DOHH2 (cell line): Measurements from ENCODE around the gene DEPDC1.

Experiments
- H3F3A ChIP-seq: fragments of 200-600 bp; sonication (generic), shearing (Covaris generic); 2 replicates; pipeline ENCODE4 v1.6.0; 2016; ENCODE audit warnings: antibody characterized with exemption, mild to moderate bottlenecking; ENCODE audit not compliant: control insufficient read depth, insufficient read depth
- H3K27ac ChIP-seq: fragments of 200-600 bp; sonication (generic); 2 replicates; pipeline ENCODE4 v1.5.1; 2014; ENCODE audit warnings: low read depth, mild to moderate bottlenecking, low read length, moderate library complexity
- H3K27me3 ChIP-seq: fragments of 200-600 bp; sonication (generic); 2 replicates; pipeline ENCODE4 v1.6.1; 2014; ENCODE audit warnings: mild to moderate bottlenecking, low read length, mixed read lengths; ENCODE audit not compliant: control insufficient read depth
- H3K36me3 ChIP-seq: fragments of 200-600 bp; sonication (generic); 2 replicates; pipeline ENCODE4 v1.6.1; 2014; ENCODE audit warnings: mild to moderate bottlenecking, low read length, moderate library complexity, mixed read lengths; ENCODE audit not compliant: control insufficient read depth
- H3K4me1 ChIP-seq: fragments of 200-600 bp; sonication (generic); 2 replicates; pipeline ENCODE4 v1.6.1; 2014; ENCODE audit warnings: mild to moderate bottlenecking, low read length, mixed read lengths; ENCODE audit not compliant: control insufficient read depth
- H3K4me2 ChIP-seq: fragments of 200-600 bp; sonication (generic); 2 replicates; pipeline ENCODE4 v1.6.0; 2014; ENCODE audit warnings: mild to moderate bottlenecking, low read length, moderate library complexity
- H3K4me3 ChIP-seq: fragments of 200-600 bp; sonication (generic); 2 replicates; pipeline ENCODE4 v1.5.1; 2014; ENCODE audit warnings: mild to moderate bottlenecking, low read length, mixed read lengths
- H3K79me2 ChIP-seq: fragments of 200-600 bp; sonication (generic); 2 replicates; pipeline ENCODE4 v1.6.1; 2014; ENCODE audit warnings: mild to moderate bottlenecking, low read length, mixed read lengths; ENCODE audit not compliant: control insufficient read depth
- H3K9me2 ChIP-seq: fragments of 200-600 bp; sonication (generic); replicated peaks from 2 replicates; pipeline ENCODE4 v1.6.1; 2014; ENCODE audit warnings: mild to moderate bottlenecking, low read length, mixed read lengths; ENCODE audit not compliant: control insufficient read depth
- H3K9me3 ChIP-seq: fragments of 200-600 bp; sonication (generic); 2 replicates; pipeline ENCODE4 v1.6.1; 2014; ENCODE audit warnings: antibody characterized with exemption, low read length, mixed read lengths; ENCODE audit not compliant: control insufficient read depth, insufficient read depth
- H4K20me1 ChIP-seq: fragments of 200-600 bp; sonication (generic); 2 replicates; pipeline ENCODE4 v1.6.0; 2014; ENCODE audit warnings: low read depth, mild to moderate bottlenecking, antibody characterized with exemption, low read length, moderate library complexity; ENCODE audit not compliant: control insufficient read depth, insufficient read depth
- EZH2phosphoT487 ChIP-seq: fragments of 200-600 bp; sonication (generic); IDR thresholded peaks from 2 replicates; pipeline ENCODE4 v1.6.1; 2017; ENCODE audit warnings: borderline replicate concordance, mild to moderate bottlenecking, antibody characterized with exemption, low read length, moderate library complexity, mixed read lengths
- TF ChIP-seq, protein P1 (sequence below): fragments of 200-600 bp; sonication (generic); IDR thresholded peaks from one replicate; pipeline ENCODE4 v1.5.1; 2014; ENCODE audit warnings: antibody characterized with exemption, mild to moderate bottlenecking, low read depth, low read length; ENCODE audit not compliant: poor library complexity, severe bottlenecking

Gene DEPDC1

DNA sequence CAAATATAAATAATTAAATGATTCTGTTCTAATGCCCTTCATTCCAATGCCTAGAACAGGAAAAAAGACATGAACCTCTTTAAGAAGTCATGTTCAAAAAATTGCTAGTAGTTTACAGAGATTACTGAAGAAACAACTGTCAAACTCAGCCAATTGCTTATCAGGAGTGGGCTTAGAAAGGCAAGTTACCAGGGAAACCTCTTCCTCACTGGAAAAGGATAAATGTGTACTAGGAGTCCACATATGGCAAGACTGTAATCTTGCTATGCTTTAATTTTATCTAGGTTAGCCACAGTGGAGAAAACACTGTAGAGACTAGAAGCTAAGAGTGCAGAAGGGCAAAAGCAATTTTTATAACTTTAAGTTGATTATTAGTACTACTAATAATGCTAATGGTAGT is 42.1 kb upstream of the DEPDC1 start:
- Histone ChIP-seq H3K27me3 (no peaks in the 10 kb centered on the region), H3K9me3 (no peaks in the 10 kb centered on the region), H3K4me3 (no peak overlapping the region), H3K4me2 (no peak overlapping the region), H3K79me2 (no peaks in the 10 kb centered on the region), H3K4me1 (no peaks in the 10 kb centered on the region), H3F3A (no peaks in the 10 kb centered on the region), H3K9me2 (no peaks in the 10 kb centered on the region), H4K20me1 (no peaks in the 10 kb centered on the region), H3K36me3 (no peaks in the 10 kb centered on the region), H3K27ac (no peak overlapping the region)
- TF ChIP-seq EZH2phosphoT487 = no peak
- TF ChIP-seq, protein P1, sequence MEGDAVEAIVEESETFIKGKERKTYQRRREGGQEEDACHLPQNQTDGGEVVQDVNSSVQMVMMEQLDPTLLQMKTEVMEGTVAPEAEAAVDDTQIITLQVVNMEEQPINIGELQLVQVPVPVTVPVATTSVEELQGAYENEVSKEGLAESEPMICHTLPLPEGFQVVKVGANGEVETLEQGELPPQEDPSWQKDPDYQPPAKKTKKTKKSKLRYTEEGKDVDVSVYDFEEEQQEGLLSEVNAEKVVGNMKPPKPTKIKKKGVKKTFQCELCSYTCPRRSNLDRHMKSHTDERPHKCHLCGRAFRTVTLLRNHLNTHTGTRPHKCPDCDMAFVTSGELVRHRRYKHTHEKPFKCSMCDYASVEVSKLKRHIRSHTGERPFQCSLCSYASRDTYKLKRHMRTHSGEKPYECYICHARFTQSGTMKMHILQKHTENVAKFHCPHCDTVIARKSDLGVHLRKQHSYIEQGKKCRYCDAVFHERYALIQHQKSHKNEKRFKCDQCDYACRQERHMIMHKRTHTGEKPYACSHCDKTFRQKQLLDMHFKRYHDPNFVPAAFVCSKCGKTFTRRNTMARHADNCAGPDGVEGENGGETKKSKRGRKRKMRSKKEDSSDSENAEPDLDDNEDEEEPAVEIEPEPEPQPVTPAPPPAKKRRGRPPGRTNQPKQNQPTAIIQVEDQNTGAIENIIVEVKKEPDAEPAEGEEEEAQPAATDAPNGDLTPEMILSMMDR = no peak

DNA sequence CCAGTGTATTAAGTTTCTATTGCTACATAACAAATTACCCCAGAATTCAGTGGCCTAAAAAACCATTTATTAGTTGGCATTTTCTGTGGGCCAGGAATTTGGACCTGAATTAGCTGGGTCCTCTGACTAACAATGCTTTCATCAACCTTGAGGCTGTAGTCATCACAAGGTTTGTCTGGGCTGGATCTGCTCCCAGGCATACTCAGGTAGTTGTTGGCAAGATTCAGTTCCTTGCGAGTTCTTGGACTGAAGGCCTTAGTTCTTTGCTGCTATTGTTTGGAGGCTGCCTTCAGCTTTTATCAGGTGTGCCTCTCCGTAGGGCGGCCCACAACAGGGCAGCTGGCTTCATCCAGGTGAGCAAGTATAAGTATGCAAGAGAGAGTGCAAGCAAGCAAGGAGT is 31.4 kb upstream of the DEPDC1 start:
- TF ChIP-seq, protein P1 = no peak
- TF ChIP-seq EZH2phosphoT487 = no peak
- Histone ChIP-seq H3K27ac (no peak overlapping the region), H3K4me2 (no peak overlapping the region), H3K4me1 (no peaks in the 10 kb centered on the region), H3K9me2 (no peaks in the 10 kb centered on the region), H3F3A (no peaks in the 10 kb centered on the region), H3K9me3 (no peaks in the 10 kb centered on the region), H3K27me3 (no peaks in the 10 kb centered on the region), H3K4me3 (no peak overlapping the region), H3K36me3 (no peaks in the 10 kb centered on the region), H3K79me2 (no peaks in the 10 kb centered on the region), H4K20me1 (no peaks in the 10 kb centered on the region)

DNA sequence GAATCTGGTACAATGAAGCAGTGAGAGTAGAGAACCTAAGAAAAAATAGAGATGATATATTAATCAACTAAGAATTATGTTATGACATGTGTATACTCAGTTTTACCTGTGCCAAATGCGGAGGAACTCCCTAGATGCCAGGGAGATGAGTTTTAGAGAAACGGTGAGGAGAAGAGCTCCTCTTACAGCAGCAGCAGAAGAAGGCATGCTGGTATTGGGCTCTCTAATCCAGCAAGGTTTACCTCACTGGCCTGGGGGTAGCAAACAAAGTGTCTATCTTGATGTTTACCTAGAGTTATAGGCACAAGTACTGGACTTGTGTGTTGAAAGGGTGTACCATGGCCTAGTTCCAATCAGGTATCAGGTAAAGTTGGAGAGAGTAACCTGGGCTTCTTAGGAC is 28.9 kb upstream of the DEPDC1 start:
- Histone ChIP-seq H3K27me3 (no peaks in the 10 kb centered on the region), H3K36me3 (peaks cover 6% of the 10 kb centered on the region; the same call in 1 of the 2 replicates), H3K9me3 (0 out of 2 replicates have a peak, but pooled peaks cover 2% of the 10 kb centered on the region), H3K4me2 (no peak overlapping the region), H3K4me3 (no peak overlapping the region), H4K20me1 (no peaks in the 10 kb centered on the region), H3K27ac (no peak overlapping the region), H3K79me2 (no peaks in the 10 kb centered on the region), H3F3A (no peaks in the 10 kb centered on the region), H3K4me1 (peaks cover 8% of the 10 kb centered on the region), H3K9me2 (no peaks in the 10 kb centered on the region)
- no peak for TF ChIP-seq EZH2phosphoT487
- TF ChIP-seq, protein P1 = no peak
